Skeletal muscle satellite cell (primary cell): Measurements from ENCODE around the gene FBXO34.
"Not testable (repeated sequence)": the region's sequence is repeated elsewhere in the genome, so short reads cannot be mapped to it uniquely, and the experiment has no call there.

ENCODE experiments used
- H3K27me3 ChIP-seq: 2 replicates; pipeline ENCODE4 v1.7.0; 2013; ENCODE audit warnings: low read length; ENCODE audit not compliant: control insufficient read depth, insufficient read depth
- H3K36me3 ChIP-seq: 2 replicates; pipeline ENCODE4 v1.7.0; 2013; ENCODE audit warnings: mild to moderate bottlenecking, control low read depth, low read length; ENCODE audit not compliant: insufficient read depth
- H3K4me1 ChIP-seq: 2 replicates; pipeline ENCODE4 v1.7.0; 2013; ENCODE audit warnings: low read length; ENCODE audit not compliant: control insufficient read depth, insufficient read depth
- H3K4me2 ChIP-seq: 2 replicates; pipeline ENCODE4 v1.7.0; 2013; ENCODE audit warnings: mild to moderate bottlenecking, low read length
- H3K4me3 ChIP-seq: 2 replicates; pipeline ENCODE4 v1.7.0; 2013; ENCODE audit warnings: low read length
- H3K9ac ChIP-seq: 2 replicates; pipeline ENCODE4 v1.7.0; 2013; ENCODE audit warnings: mild to moderate bottlenecking, low read depth, low read length, moderate library complexity
- H3K9me3 ChIP-seq: replicated peaks from 2 replicates; pipeline ENCODE4 v1.7.0; 2013; ENCODE audit warnings: mild to moderate bottlenecking, control low read depth, low read length

FBXO34 gene

DNA sequence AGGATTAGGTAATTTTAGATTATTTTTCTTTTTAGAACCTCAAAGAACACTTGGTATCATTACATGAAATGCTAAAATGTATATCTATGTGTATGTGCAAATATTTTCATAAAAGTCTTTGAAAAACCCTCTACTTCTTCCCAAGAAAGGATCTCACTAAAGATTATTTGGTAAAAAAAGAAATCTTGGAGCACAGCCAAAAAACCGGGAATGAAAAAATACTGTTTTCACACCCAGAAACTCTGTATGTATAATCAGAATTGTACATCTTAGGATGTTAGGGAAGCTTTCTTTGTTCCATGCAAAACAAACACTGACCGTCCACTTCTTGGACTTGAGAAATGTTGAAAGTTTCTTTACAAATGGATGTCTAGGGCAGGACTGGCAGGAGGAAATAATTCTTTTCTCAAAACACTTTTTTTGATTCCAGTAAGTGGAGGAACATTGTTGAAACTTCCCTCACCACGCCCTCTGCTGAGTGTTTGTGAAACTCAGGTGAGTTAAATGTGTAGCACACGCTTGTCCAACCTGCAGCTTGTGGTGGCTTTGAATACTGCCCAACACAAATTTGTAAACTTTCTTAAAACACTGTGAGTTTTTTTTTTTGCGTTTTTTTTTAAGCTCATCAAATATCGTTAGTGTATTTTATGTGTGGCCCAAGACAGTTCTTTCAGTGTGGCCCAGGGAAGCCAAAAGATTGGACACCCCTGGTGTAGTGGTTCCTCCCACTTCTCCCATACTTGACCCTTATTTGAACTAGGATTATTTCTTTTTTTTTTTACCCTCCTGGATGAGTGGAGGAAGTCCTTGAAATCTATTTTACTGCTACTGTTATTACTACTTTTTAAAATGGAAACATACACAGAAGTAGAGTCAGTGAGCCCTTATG lies 26.6 kb downstream of the FBXO34 start:
- H3K36me3 ChIP-seq: peaks cover 9% of the 10 kb centered on the region
- peak overlapping the region; percentile 23 for H3K4me2 ChIP-seq
- H3K9me3 ChIP-seq: no peaks in the 10 kb centered on the region
- peaks cover 19% of the 10 kb centered on the region for H3K4me1 ChIP-seq
- no peak overlapping the region for H3K9ac ChIP-seq
- no peak overlapping the region for H3K4me3 ChIP-seq
- no peaks in the 10 kb centered on the region for H3K27me3 ChIP-seq

DNA sequence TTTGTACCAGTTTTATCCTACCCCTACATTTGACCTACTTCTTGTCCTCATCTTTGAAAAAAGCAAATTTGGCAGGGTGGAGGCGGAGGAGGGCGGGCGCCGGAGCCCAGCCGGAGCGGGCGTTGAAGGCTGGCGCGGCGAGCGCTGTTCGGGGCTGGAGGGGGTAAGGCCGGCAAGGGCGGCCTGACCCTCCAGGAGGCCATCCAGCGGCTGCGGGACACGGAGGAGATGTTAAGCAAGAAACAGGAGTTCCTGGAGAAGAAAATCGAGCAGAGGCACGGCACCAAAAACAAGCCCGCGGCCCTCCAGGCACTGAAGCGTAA lies 27.2 kb downstream of the FBXO34 start:
- no peaks in the 10 kb centered on the region for H3K27me3 ChIP-seq
- no peaks in the 10 kb centered on the region for H3K9me3 ChIP-seq
- H3K9ac ChIP-seq: no peak overlapping the region
- no peak overlapping the region for H3K4me3 ChIP-seq
- H3K4me2 ChIP-seq: no peak overlapping the region
- peaks cover 20% of the 10 kb centered on the region for H3K4me1 ChIP-seq
- peaks cover 9% of the 10 kb centered on the region for H3K36me3 ChIP-seq

- Histone ChIP-seq H3K9ac (no peak overlapping the region), H3K9me3 (no peaks in the 10 kb centered on the region), H3K4me1 (peaks cover 20% of the 10 kb centered on the region), H3K27me3 (no peaks in the 10 kb centered on the region), H3K36me3 (peaks cover 9% of the 10 kb centered on the region), H3K4me3 (no peak overlapping the region), H3K4me2 (no peak overlapping the region)
These were observed 30.4 kb downstream of the FBXO34 start for GRCh38 chr14:55301437-55302121.

DNA sequence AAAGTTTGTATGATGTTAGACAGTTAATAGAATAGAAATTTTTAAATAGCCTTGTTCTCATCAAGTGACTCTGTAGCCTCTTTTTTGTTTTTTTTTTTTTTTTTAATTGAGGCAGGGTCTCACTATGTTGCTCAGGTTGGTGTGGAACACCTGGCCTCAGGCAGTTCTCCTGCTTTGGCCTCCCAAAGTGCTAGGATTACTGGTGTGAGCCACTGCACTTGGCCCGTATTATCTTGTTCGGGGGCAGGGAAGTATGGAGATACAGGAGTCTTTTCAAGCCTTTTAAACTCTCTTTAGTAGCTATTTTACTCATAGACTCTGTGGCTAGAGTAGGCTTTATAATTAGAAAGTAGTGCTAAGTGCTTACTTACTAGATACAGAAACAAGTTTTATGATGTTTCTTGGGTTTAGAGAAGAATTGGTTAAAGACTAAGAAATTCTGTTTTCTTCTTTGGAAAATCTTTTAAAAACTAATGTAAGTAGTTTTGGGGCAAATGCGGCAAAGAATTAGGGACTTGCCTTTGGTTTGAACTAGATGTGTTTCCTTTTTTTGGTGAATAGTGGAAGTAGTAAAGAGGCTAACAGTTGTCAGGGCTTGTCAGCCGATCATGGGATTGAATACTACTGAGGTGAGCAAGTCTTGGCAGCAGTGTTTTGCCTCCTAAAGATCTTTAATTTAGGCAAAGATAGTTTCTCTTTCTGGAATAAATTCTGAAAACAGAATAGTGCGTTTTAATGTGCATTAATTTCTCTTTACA lies 31.3 kb downstream of the FBXO34 start:
- no peak overlapping the region for H3K4me2 ChIP-seq
- H3K36me3 ChIP-seq: peaks cover 8% of the 10 kb centered on the region
- no peaks in the 10 kb centered on the region for H3K9me3 ChIP-seq
- no peak overlapping the region for H3K9ac ChIP-seq
- H3K4me1 ChIP-seq: peaks cover 20% of the 10 kb centered on the region
- H3K4me3 ChIP-seq: no peak overlapping the region
- H3K27me3 ChIP-seq: no peaks in the 10 kb centered on the region

- no peaks in the 10 kb centered on the region for H3K9me3 ChIP-seq
- H3K27me3 ChIP-seq: no peaks in the 10 kb centered on the region
- H3K9ac ChIP-seq: no peak overlapping the region
These were observed 31.9 kb downstream of the FBXO34 start for GRCh38 chr14:55303125-55303499.

DNA sequence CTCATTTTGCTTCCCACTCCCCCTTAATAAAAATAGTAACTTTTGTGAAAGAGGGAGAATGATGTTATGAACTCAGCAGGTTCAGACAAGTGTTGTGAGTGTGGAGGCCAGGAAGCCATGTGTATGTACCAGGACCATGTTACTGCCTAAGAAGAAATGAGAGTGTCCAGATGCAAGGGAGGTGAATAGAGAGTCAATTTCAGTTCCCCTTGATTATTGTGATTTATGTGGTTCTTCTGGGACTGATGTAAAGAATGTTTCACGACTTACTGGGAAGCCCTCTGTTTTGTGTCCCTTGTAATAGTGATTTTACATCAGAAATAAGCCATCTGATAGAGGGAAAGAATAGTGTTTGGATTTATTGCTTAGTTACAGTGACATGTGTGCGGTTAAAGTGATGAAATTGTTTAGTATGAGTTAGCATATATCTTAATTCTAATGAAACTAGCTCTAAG lies 32.5 kb downstream of the FBXO34 start:
- Histone ChIP-seq H3K36me3 (peaks cover 2% of the 10 kb centered on the region), H3K4me1 (peaks cover 20% of the 10 kb centered on the region), H3K9ac (no peak overlapping the region), H3K27me3 (no peaks in the 10 kb centered on the region), H3K9me3 (no peaks in the 10 kb centered on the region), H3K4me3 (no peak overlapping the region), H3K4me2 (no peak overlapping the region)

More at GRCh38 chr14:55303125-55303499, 31.9 kb downstream of the FBXO34 start:
- Histone ChIP-seq H3K36me3 (peaks cover 5% of the 10 kb centered on the region), H3K4me3 (no peak overlapping the region), H3K4me2 (no peak overlapping the region), H3K4me1 (peaks cover 20% of the 10 kb centered on the region)

GRCh38 chr14:55306938-55307589 lies 35.8 kb downstream of the FBXO34 start:
- Histone ChIP-seq H3K4me1 (peaks cover 8% of the 10 kb centered on the region), H3K4me3 (no peak overlapping the region)

DNA sequence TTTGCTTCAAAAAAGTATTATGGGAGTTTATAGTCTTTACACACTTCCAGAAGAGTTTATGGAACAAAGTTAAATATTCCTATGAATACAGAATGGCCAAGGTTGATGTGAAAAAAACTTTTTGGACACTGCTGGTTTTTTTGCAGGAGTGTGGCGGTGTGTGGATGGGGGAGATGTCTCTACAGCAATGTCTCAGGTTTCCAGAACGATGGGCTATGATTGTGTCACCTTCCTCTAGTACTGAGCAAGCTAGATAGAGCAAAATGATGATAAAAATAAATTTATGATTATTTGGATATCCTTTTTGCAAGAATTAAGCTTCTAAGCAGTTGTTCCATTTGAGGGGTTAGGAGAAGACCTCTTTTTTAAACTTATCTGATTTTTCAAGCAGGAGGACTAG lies 37.9 kb downstream of the FBXO34 start:
- no peak overlapping the region for H3K4me3 ChIP-seq
- peaks cover 6% of the 10 kb centered on the region for H3K9me3 ChIP-seq
- H3K27me3 ChIP-seq: no peaks in the 10 kb centered on the region
- no peaks in the 10 kb centered on the region for H3K4me1 ChIP-seq
- no peaks in the 10 kb centered on the region for H3K36me3 ChIP-seq
- no peak overlapping the region for H3K4me2 ChIP-seq
- H3K9ac ChIP-seq: no peak overlapping the region

More at GRCh38 chr14:55306938-55307589, 35.8 kb downstream of the FBXO34 start:
- Histone ChIP-seq H3K4me2 (no peak overlapping the region), H3K9me3 (no peaks in the 10 kb centered on the region), H3K36me3 (no peaks in the 10 kb centered on the region), H3K9ac (no peak overlapping the region), H3K27me3 (no peaks in the 10 kb centered on the region)

DNA sequence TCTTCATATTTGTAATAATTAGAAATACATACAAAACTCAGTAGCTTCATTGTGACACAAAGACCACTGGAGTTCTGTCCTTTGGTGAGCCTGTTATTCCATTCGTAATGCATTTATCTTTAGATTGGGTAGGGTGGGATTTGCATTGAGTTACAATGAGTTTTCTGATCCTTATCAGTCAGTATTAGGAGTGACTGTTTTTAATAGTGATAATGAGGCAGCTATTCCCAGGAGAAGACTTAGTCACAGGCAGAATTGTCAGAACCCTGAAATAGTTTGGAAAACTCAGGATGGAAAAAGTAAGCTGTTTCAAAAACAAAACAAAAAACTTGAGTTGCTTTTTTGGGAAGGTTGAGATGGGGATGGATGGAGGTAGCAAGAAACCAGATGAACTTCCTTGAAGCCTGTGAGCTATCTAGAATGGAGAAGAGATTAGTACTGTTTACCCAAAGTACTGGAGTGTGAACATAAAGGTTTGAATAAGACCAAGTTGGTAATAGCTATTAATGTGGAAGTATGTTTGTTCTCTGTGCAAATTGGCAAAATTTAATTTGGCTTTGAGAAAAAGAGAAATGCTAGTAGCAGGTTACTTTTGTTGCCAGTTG lies 38.6 kb downstream of the FBXO34 start:
- no peaks in the 10 kb centered on the region for H3K27me3 ChIP-seq
- no peaks in the 10 kb centered on the region for H3K36me3 ChIP-seq
- no peak overlapping the region for H3K4me2 ChIP-seq
- H3K9ac ChIP-seq: no peak overlapping the region
- peaks cover 6% of the 10 kb centered on the region for H3K9me3 ChIP-seq
- H3K4me1 ChIP-seq: no peaks in the 10 kb centered on the region
- H3K4me3 ChIP-seq: no peak overlapping the region

DNA sequence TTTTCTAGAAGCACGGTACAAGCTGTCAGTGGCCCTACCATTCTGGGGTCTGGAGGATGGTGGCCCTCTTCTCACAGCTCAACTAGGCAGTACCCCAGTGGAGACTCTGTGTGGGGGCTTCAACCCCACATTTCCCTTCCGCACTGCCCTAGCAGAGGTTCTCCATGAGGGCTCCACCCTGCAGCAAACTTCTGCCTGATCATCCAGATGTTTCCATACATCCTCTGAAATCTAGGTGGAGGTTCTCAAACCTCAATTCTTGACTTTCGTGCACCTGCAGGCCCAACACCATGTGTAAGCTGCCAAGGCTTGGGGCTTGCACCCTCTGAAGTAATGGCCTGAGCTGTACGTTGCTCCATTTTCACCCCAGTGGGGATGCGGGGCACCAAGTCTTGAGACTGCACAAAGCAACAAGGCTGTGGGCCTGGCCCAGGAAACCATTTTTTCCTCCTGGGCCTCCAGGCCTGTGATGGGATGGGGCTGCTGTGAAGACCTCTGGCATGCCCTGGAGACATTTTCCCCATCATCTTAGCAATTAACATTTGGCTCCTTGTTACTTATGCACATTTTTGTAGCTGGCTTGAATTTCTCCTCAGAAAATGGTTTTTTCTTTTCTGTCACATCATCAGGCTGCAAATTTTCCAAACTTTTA lies 41.3 kb downstream of the FBXO34 start:
- H3K27me3 ChIP-seq, H3K4me3 ChIP-seq, H3K36me3 ChIP-seq, H3K9ac ChIP-seq, H3K4me2 ChIP-seq, H3K4me1 ChIP-seq, H3K9me3 ChIP-seq: not testable (repeated sequence)
